HFF-Myc (cell line): ENCODE measurements around the gene DNMT1.

Source experiments
- DNase-seq: peaks from one replicate; pipeline ENCODE4 v3.0.0-alpha.2; 2011; ENCODE audit warnings: low read depth; ENCODE audit errors: extremely low read depth
- H3K4me3 ChIP-seq: replicated peaks from 2 replicates; pipeline ENCODE4 v1.5.1; 2011; ENCODE audit warnings: low read depth, mild to moderate bottlenecking, control low read depth, low read length
- CTCF ChIP-seq: IDR thresholded peaks from 2 replicates; pipeline ENCODE4 v1.5.1; 2012; ENCODE audit warnings: mild to moderate bottlenecking, low read depth, low read length, control low read depth; ENCODE audit errors: missing control alignments

Gene DNMT1

DNA sequence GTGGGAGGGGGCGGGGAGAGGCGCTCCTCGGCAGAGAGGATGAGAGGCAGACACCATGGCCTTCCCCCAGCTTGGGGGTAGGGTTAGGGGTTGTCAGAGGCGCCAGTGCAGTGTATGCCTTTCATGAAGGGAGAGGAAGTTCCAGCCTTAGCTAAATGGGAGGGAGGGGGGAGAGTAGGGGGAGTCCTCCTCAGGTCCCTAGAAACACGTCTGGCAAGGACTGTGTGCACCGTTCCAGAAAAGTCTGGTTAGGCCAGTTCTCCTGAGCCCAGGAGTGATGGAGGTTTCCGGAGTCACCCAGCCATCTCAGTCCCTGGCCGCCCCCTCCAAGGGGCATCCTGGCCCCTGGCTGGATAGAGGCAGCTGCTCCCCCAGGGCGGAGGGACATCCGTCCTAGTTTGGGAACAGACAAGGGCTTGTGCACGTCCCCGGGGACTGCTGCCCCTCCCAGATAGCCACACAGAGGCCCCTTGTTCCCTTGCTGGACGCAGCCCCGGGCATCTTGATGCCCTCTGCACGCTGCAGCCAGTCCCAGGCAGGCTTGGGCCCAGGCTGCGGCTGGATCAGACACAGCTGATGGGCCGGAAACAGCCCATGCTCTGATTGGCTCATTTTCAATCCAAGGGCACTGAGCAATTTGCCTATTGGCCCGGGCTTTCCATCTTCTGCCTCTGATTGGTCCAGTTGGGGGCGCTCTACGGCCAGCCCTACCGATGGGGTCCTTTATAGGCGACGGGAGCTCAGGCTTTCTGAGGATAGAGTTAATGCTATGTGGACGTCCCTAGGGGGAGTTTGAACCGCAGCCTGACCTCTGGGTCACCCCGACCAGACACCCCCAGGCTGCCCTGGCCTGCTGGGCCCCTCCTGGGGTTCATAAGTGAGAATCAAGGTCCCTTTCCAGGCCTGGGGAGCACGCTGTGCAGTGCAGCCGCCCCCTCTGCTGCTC lies 32.5 kb upstream of the DNMT1 start:
- H3K4me3 ChIP-seq: peak overlapping the region; percentile 37
- DNase-seq: no peak

DNA sequence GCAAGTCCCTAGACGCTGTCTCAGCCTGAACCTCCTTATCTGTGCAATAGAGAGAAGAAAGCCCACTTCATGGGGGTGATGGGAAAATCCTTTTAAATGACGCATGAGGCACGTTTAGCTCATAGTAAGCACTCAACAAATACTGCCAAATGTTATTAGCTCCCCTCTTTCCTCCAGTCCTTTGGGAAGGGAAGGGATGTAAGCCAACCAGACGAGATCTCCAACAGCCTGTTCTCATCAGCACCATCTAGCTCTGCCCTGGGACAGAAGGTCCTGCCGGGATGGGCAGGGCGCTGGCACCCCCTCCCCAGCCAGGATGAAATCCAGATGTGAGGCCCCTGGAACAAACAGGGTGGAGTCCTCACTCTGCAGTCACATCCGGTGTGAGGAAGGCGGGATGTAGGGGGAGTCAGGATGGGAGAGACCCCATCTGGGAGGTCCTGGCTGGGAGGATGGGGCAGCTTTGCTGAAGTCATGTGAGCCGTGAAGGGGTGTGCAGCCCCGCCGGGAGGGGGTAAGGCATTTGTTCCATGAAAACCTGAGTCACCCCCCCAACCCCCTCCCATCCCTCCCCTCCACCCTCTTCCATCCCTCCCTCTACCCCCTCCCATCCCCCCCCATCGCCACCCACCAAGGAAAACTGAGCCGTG lies 31.7 kb upstream of the DNMT1 start:
- DNase-seq: peak; percentile 93
- no peak for TF ChIP-seq CTCF
- peak overlapping the region; percentile 37 for H3K4me3 ChIP-seq

More for the DNA sequence above, 32.5 kb upstream of the DNMT1 start:
- TF ChIP-seq CTCF: no peak

DNA sequence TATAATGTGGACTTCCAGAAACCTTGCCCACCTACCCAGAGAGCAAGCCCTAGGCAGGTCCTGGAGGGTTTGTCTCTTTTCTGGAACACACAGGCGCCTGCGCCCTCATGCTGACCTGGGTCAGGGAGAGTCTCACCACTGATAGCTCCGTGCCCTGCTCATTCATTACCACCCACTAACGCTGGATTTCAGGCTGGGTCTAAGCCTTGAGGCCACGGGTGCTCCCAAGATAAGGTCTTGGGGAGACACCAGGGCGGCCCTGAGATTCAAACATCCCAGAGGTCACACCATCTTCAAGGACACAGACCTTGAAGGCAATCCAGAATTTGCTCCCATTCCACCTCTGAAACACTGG lies 31.2 kb upstream of the DNMT1 start:
- DNase-seq: no peak
- no peak for TF ChIP-seq CTCF
- H3K4me3 ChIP-seq: no peak overlapping the region

DNA sequence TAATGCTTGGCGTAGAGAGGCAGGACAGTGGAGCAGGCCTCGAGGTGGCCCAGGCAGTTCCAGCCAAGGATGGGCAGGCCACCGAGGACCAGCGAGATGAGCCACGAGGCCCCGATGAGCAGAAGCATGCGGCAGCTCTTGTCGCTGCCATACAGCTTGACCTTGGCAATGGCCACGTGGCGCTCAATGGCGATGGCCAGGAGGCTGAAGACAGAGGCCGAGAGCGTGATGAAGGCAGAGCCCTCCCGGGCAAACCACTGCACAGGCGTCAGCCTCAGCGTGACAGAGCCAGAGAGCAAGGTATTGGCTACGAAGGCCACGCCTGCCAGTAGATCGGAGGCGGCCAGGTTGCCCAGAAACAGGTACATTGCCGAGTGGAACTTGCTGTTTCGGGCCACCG lies 29.6 kb upstream of the DNMT1 start:
- TF ChIP-seq CTCF: no peak
- DNase-seq: no peak
- no peak overlapping the region for H3K4me3 ChIP-seq

- DNase-seq: no peak
- no peak overlapping the region for H3K4me3 ChIP-seq
- TF ChIP-seq CTCF: no peak
These were observed 28.9 kb upstream of the DNMT1 start for GRCh38 chr19:10223488-10224213.

DNA sequence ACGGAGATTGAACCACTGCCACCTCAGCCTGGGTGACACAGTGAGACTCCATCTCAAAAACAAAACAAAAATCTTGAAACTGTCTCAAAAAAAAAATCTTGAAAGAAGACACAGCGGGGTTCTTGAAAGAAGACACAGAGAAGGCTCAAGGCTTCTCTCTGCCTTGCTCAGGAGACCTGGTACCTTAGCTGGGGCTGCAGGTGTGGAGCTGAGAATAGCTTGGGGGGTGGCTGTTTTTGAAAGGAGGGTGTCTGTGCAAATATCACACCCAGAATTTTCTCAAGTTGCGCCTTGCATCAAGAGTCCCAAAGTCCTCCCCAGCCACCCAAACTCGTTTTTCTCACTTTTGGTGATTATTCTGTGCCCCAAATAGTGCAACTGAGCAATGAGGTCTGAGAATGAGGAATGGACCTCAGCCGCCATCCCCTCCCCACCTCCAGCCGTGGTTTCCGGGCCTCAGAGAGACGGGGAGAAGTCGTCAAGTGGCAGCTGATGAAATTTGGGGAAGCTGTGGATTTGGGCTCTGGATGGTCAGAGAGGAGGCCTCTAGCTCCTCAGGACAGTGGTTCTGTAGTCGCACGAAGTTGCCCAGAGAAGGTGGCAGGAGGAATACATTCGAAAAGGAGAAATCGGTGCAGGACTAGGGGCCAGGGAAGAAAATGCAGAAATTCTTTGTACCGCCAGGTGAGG lies 27.6 kb upstream of the DNMT1 start:
- no peak for DNase-seq

More for the DNA sequence above, 27.6 kb upstream of the DNMT1 start:
- no peak for TF ChIP-seq CTCF
- no peak overlapping the region for H3K4me3 ChIP-seq
